SK-N-MC (cell line): ENCODE data around the gene BTNL8.

Source experiments
- DNase-seq: peaks from one replicate; pipeline ENCODE4 v3.0.0-alpha.2; 2011; ENCODE audit warnings: low read depth, low spot score
- H3K27ac ChIP-seq: fragments of 200-600 bp; sonication (generic); 2 replicates; pipeline ENCODE4 v1.5.1; 2016; ENCODE audit warnings: mixed run types
- H3K36me3 ChIP-seq: fragments of 200-600 bp; sonication (generic); 2 replicates; pipeline ENCODE4 v1.6.1; 2017; ENCODE audit warnings: antibody characterized with exemption, low read length, mixed read lengths; ENCODE audit not compliant: insufficient read depth
- H3K4me3 ChIP-seq: fragments of 200-600 bp; sonication (generic); 2 replicates; pipeline ENCODE4 v1.5.1; 2016
- H3K9ac ChIP-seq: fragments of 200-600 bp; sonication (generic); 2 replicates; pipeline ENCODE4 v1.8.0; 2017; ENCODE audit warnings: mixed run types, mixed read lengths; ENCODE audit not compliant: insufficient read length
- H3K9me3 ChIP-seq: fragments of 200-600 bp; sonication (generic); 2 replicates; pipeline ENCODE4 v1.6.1; 2017; ENCODE audit warnings: low read depth, mild to moderate bottlenecking, antibody characterized with exemption, low read length, moderate library complexity, mixed read lengths
- EZH2 ChIP-seq: fragments of 200-600 bp; sonication (generic); IDR thresholded peaks from one replicate; pipeline ENCODE4 v1.6.1; 2017; ENCODE audit warnings: antibody characterized with exemption
- FOXP2 ChIP-seq: optimal IDR thresholded peaks from 2 replicates; pipeline ENCODE3; 2011; ENCODE audit warnings: mild to moderate bottlenecking, moderate library complexity; ENCODE audit not compliant: insufficient read depth; ENCODE audit errors: extremely low read length, control extremely low read depth
- POLR2AphosphoS5 ChIP-seq: IDR thresholded peaks from 2 replicates; pipeline ENCODE4 v1.6.1; 2012; ENCODE audit warnings: mild to moderate bottlenecking, low read depth, low read length, borderline replicate concordance

BTNL8 gene

GRCh38 chr5:180970875-180971274, 71.9 kb downstream of the BTNL8 start:
- H3K9me3 ChIP-seq: no peaks in the 10 kb centered on the region
- H3K4me3 ChIP-seq: no peak overlapping the region
- H3K9ac ChIP-seq: no peak overlapping the region
- no peak for DNase-seq
- H3K27ac ChIP-seq: no peak overlapping the region
- no peaks in the 10 kb centered on the region for H3K36me3 ChIP-seq
- TF ChIP-seq EZH2 (no peak), POLR2AphosphoS5 (no peak)

GRCh38 chr5:180974612-180975315, 75.8 kb downstream of the BTNL8 start:
- no peaks in the 10 kb centered on the region for H3K9me3 ChIP-seq
- H3K27ac ChIP-seq: no peak overlapping the region
- H3K4me3 ChIP-seq: no peak overlapping the region
- H3K36me3 ChIP-seq: no peaks in the 10 kb centered on the region
- H3K9ac ChIP-seq: no peak overlapping the region
- TF ChIP-seq FOXP2 (no peak), EZH2 (no peak), POLR2AphosphoS5 (no peak)
- DNase-seq: no peak

DNA sequence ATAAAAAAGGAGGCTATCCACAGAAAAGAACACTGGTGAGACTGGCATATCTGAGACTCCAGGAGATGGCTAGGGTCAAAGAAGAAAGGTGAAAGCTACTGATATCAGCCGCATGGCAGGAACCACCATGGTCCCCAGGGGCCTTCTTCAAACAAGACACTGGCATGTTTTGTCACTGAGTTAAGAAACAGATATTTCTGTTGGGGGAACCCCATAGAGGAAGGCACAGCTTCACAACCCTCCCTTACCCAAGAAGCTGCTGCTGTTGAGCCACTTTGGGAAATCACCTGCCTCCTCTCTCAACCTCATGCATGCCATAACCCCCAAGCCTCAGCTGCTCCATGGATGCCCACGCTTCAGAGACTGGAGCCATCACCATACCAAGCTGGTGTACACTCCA, 76.4 kb downstream of the BTNL8 start:
- no peak overlapping the region for H3K27ac ChIP-seq
- no peak for DNase-seq

GRCh38 chr5:180976518-180976917, 77.6 kb downstream of the BTNL8 start:
- TF ChIP-seq FOXP2 (no peak), EZH2 (no peak), POLR2AphosphoS5 (no peak)
- no peaks in the 10 kb centered on the region for H3K9me3 ChIP-seq
- no peaks in the 10 kb centered on the region for H3K36me3 ChIP-seq
- H3K9ac ChIP-seq: no peak overlapping the region
- no peak for DNase-seq
- H3K4me3 ChIP-seq: no peak overlapping the region
- no peak overlapping the region for H3K27ac ChIP-seq

More for the DNA sequence above, 76.4 kb downstream of the BTNL8 start:
- no peak overlapping the region for H3K4me3 ChIP-seq
- TF ChIP-seq EZH2: no peak
- TF ChIP-seq POLR2AphosphoS5: no peak
- no peak for TF ChIP-seq FOXP2
- H3K36me3 ChIP-seq: no peaks in the 10 kb centered on the region
- H3K9ac ChIP-seq: no peak overlapping the region
- no peaks in the 10 kb centered on the region for H3K9me3 ChIP-seq

DNA sequence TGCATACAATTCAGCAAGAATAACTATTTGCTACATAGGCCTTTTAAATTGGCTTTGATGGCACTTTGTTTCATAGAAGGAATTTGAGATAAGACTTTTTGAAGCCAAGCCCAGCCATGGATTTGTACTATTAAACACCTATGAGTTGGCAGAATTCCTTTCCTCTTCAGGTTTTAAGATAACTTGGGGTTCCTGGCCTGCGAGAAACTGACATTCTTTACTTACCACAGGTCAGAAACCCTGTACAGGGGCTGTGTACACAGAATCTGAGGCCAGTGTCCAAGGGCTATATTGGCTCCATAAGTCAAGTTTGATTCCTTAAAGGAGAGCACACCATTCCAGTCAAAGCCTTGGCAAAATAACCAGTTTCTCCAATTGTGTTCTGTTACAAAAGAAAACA, 78.9 kb downstream of the BTNL8 start:
- DNase-seq: no peak
- no peak for TF ChIP-seq EZH2
- no peak for TF ChIP-seq POLR2AphosphoS5
- TF ChIP-seq FOXP2: no peak
- H3K9ac ChIP-seq: no peak overlapping the region

DNA sequence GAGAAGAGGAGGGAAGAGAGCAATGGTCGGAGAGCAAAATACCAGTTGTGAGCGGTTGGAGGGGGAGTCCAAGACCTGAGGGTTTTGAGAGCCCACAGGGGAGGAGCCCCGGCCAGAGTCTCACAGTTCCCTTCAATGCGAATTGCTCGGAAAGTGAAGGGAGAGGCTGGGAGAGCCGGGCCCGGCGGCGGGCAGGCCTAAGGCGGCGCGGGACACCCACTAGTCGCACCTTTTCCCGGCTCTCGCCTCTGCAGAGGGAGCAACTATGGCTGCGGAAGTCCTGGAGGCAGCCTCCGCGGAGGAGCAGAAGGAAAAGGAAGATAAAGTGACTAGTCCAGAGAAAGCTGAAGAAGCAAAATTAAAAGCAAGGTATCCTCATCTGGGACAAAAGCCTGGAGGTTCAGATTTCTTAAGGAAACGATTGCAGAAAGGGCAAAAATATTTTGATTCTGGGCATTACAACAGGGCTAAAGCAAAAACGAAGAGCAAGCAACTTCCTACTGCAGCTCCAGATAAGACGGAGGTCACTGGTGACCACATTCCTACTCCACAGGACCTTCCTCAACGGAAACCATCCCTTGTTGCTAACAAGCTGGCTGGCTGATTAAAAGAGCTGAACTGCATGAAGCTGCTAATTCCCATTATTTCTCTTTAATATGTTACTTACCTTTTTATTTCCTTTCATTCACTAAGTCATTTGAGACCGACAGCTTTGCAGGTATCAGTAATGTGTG, 83.2 kb downstream of the BTNL8 start:
- H3K9me3 ChIP-seq: no peaks in the 10 kb centered on the region
- H3K9ac ChIP-seq: no peak overlapping the region
- no peak overlapping the region for H3K4me3 ChIP-seq
- no peaks in the 10 kb centered on the region for H3K36me3 ChIP-seq
- no peak for TF ChIP-seq POLR2AphosphoS5
- TF ChIP-seq EZH2: no peak
- no peak for TF ChIP-seq FOXP2
- DNase-seq: no peak
- no peak overlapping the region for H3K27ac ChIP-seq

More for the DNA sequence above, 78.9 kb downstream of the BTNL8 start:
- no peak overlapping the region for H3K27ac ChIP-seq
- H3K9me3 ChIP-seq: no peaks in the 10 kb centered on the region
- no peak overlapping the region for H3K4me3 ChIP-seq
- H3K36me3 ChIP-seq: no peaks in the 10 kb centered on the region

DNA sequence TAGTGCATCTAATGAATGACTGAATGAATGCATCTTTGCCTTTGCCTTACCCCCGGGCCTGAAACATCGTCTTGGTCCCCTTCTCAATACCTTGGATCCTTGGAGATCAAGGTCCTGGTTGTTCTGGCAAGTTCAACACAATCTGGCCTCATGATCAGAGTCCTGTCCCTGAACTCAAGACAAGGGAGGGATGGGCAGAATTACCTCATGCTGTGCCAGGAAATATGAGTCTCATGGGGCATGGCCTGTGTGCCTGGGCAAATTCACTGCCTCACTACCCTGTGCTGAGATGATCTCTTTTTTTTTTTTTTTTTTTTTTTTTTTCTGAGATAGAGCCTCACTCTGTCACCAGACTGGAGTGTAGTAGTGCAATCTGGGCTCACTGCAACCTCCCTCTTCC, 89.1 kb downstream of the BTNL8 start:
- Histone ChIP-seq H3K27ac (no peak overlapping the region), H3K9me3 (no peaks in the 10 kb centered on the region), H3K4me3 (no peak overlapping the region), H3K9ac (no peak overlapping the region), H3K36me3 (no peaks in the 10 kb centered on the region)
- TF ChIP-seq POLR2AphosphoS5 (no peak), FOXP2 (no peak), EZH2 (no peak)
- no peak for DNase-seq

- no peak for DNase-seq
- Histone ChIP-seq H3K4me3 (no peak within 1 kb of the TSS), H3K36me3 (no peaks in the 10 kb centered on the region), H3K9ac (no peak within 1 kb of the TSS), H3K9me3 (no peaks in the 10 kb centered on the region), H3K27ac (no peak within 1 kb of the TSS)
- TF ChIP-seq POLR2AphosphoS5 (no peak), FOXP2 (no peak), EZH2 (no peak)
These were observed 89.6 kb downstream of the BTNL8 start, which contains the start of gene BTNL3 for GRCh38 chr5:180988592-180988991. BTNL3 (plus strand) TSS chr5:180988846; CDS start chr5:180989029, 183 bp downstream.
